ENCODE results near the gene GABBR2.

The GABBR2 gene

GRCh38 chr9:98494852-98495251 is 213.9 kb downstream of the GABBR2 start:
- FAIRE-seq = no peak
- no peak for DNase-seq (ENCODE audit: insufficient read length)
- TF ChIP-seq POLR2A (IDR thresholded peaks at IDR 0.05; ENCODE audit: low read depth, low read length) (no peak), TAF1 (IDR thresholded peaks at IDR 0.05; ENCODE audit: borderline replicate concordance, low read depth, low read length) (no peak), POLR2AphosphoS5 (IDR thresholded peaks at IDR 0.05; ENCODE audit: low read depth, low read length) (no peak)

- FAIRE-seq = no peak
- no peak for TF ChIP-seq POLR2A (IDR thresholded peaks at IDR 0.05; ENCODE audit: low read depth, low read length)
- no peak for TF ChIP-seq TAF1 (IDR thresholded peaks at IDR 0.05; ENCODE audit: borderline replicate concordance, low read depth, low read length)
- TF ChIP-seq POLR2AphosphoS5 (IDR thresholded peaks at IDR 0.05; ENCODE audit: low read depth, low read length) = no peak
Observed at GRCh38 chr9:98491828-98492227, 216.9 kb downstream of the GABBR2 start.

GRCh38 chr9:98491231-98491651 is 217.5 kb downstream of the GABBR2 start:
- FAIRE-seq = no peak
- TF ChIP-seq TAF1 (IDR thresholded peaks at IDR 0.05; ENCODE audit: borderline replicate concordance, low read depth, low read length) (no peak), POLR2AphosphoS5 (IDR thresholded peaks at IDR 0.05; ENCODE audit: low read depth, low read length) (no peak), POLR2A (IDR thresholded peaks at IDR 0.05; ENCODE audit: low read depth, low read length) (no peak)
- DNase-seq (ENCODE audit: insufficient read length) = no peak

More at GRCh38 chr9:98491828-98492227, 216.9 kb downstream of the GABBR2 start:
- no peak for DNase-seq (ENCODE audit: insufficient read length)

- DNase-seq (ENCODE audit: insufficient read length) (no peak), FAIRE-seq (no peak)
- TF ChIP-seq POLR2AphosphoS5 (IDR thresholded peaks at IDR 0.05; ENCODE audit: low read depth, low read length) = no peak
- no peak for TF ChIP-seq TAF1 (IDR thresholded peaks at IDR 0.05; ENCODE audit: borderline replicate concordance, low read depth, low read length)
- no peak for TF ChIP-seq POLR2A (IDR thresholded peaks at IDR 0.05; ENCODE audit: low read depth, low read length)
Observed at GRCh38 chr9:98488571-98489312, 220.0 kb downstream of the GABBR2 start.

DNA sequence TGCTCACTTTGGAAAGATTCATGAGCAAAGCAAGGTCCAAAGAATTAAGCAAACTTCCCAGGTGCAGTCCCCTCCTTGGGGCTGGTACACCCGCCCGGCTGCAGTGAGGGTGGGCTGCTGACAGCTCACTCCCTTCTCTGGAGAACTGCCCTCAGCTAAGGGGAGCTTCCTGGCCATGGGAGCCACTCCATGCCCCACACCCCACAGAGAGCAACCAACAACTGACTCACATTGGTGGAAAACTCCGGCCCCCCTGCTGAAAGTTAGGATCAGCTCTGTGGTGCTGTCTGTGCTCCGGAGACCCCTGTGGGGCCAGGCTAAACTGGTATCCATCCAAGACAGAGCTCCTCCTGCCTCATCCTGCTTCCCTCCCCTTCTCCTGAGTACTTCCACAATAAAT is 223.0 kb downstream of the GABBR2 start:
- DNase-seq (ENCODE audit: insufficient read length) (no peak), FAIRE-seq (no peak)
- no peak for TF ChIP-seq TAF1 (IDR thresholded peaks at IDR 0.05; ENCODE audit: borderline replicate concordance, low read depth, low read length)

DNA sequence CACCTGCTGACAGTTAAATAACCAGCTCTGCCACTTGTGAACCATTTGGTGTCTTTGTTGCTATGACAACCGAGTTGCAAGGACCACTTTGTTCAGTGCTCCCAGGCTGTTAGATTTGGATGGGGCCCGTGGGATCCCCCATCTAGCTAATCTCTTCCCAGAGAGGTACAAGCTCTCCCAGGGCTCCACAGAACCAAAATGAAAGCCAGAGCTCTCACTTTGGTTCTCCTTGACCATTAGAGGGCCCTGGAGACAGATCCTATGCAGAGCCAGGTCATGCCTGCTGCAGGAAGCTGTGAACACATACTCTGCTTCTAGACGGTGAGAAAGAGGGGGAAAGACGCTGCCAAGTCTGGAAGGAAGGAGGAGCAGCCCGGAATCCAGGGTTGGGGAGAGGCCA is 224.6 kb downstream of the GABBR2 start:
- TF ChIP-seq POLR2AphosphoS5 (IDR thresholded peaks at IDR 0.05; ENCODE audit: low read depth, low read length) = no peak
- TF ChIP-seq POLR2A (IDR thresholded peaks at IDR 0.05; ENCODE audit: low read depth, low read length) = no peak
- TF ChIP-seq TAF1 (IDR thresholded peaks at IDR 0.05; ENCODE audit: borderline replicate concordance, low read depth, low read length) = no peak
- DNase-seq (ENCODE audit: insufficient read length) = no peak
- no peak for FAIRE-seq

DNA sequence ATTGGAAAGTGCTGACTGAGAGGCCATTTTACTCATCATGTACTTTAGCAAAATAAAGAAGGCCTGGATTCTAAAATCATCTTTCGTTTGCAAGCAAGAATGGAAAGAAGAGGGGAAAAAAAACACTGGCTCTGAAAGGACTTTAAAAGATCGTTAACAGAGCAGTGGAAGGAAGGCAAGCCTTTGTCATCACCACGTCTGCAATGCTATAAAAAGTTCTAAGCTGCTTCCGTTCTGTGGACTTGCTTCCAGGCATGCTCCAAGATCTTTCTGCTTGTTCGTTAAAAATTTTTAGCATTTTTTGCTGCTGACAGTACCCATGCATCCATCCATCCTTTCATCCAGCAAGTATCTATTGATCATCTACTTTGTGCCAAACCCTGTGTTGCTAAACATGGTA is 226.5 kb downstream of the GABBR2 start:
- FAIRE-seq (no peak), DNase-seq (ENCODE audit: insufficient read length) (no peak)
- TF ChIP-seq TAF1 (IDR thresholded peaks at IDR 0.05; ENCODE audit: borderline replicate concordance, low read depth, low read length) = no peak
- no peak for TF ChIP-seq POLR2A (IDR thresholded peaks at IDR 0.05; ENCODE audit: low read depth, low read length)
- TF ChIP-seq POLR2AphosphoS5 (IDR thresholded peaks at IDR 0.05; ENCODE audit: low read depth, low read length) = no peak

DNA sequence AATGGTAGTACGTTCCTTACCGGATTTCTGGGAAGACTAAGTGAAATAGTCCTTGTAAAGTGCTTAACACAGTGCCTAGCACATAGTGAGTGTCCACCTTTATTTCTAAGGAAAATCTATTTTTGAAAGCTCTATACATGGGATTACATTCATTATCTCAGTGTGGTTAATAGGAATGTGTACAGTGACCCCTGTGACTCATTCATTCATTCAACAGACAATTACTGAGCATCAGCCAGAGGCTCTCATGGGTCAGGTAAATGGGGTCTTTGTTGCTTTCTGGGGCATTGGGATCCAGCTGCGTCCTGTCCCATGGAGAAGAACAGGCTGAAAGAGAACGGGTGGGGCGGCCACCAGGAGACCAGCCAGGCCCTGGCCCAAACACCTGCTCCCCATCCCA is 227.1 kb downstream of the GABBR2 start:
- FAIRE-seq = no peak
- DNase-seq (ENCODE audit: insufficient read length) = no peak
- TF ChIP-seq POLR2A (IDR thresholded peaks at IDR 0.05; ENCODE audit: low read depth, low read length) (no peak), TAF1 (IDR thresholded peaks at IDR 0.05; ENCODE audit: borderline replicate concordance, low read depth, low read length) (no peak), POLR2AphosphoS5 (IDR thresholded peaks at IDR 0.05; ENCODE audit: low read depth, low read length) (no peak)

GRCh38 chr9:98479967-98480847 is 228.5 kb downstream of the GABBR2 start:
- TF ChIP-seq TAF1 (IDR thresholded peaks at IDR 0.05; ENCODE audit: borderline replicate concordance, low read depth, low read length) (no peak), POLR2AphosphoS5 (IDR thresholded peaks at IDR 0.05; ENCODE audit: low read depth, low read length) (no peak), POLR2A (IDR thresholded peaks at IDR 0.05; ENCODE audit: low read depth, low read length) (no peak)
- no peak for FAIRE-seq
- DNase-seq (ENCODE audit: insufficient read length) = no peak

DNA sequence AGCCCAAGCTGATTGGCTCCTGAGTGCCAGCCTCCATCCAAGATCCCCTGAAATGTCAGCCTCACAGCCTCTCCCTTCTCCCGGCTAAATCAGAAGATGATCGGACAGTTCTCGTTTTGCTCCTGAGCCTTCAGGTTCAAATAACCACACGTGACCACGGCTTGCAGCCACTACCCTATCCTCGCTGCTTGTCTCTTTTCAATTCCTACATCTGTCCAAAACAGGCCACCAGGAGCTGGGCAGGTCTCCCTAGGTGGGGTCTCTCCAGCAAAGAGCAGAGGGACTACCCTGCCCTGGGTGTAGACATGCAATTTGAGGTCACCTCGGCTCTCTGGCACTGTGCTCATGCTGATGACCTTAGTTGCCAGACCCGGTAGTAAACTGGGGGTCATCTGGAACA is 229.3 kb downstream of the GABBR2 start:
- TF ChIP-seq TAF1 (IDR thresholded peaks at IDR 0.05; ENCODE audit: borderline replicate concordance, low read depth, low read length) (no peak), POLR2A (IDR thresholded peaks at IDR 0.05; ENCODE audit: low read depth, low read length) (no peak)
- DNase-seq (ENCODE audit: insufficient read length) = no peak
- FAIRE-seq = no peak

GRCh38 chr9:98477884-98478283 is 230.9 kb downstream of the GABBR2 start:
- no peak for TF ChIP-seq TAF1 (IDR thresholded peaks at IDR 0.05; ENCODE audit: borderline replicate concordance, low read depth, low read length)
- TF ChIP-seq POLR2AphosphoS5 (IDR thresholded peaks at IDR 0.05; ENCODE audit: low read depth, low read length) = no peak
- no peak for TF ChIP-seq POLR2A (IDR thresholded peaks at IDR 0.05; ENCODE audit: low read depth, low read length)
- no peak for FAIRE-seq
- no peak for DNase-seq (ENCODE audit: insufficient read length)

DNA sequence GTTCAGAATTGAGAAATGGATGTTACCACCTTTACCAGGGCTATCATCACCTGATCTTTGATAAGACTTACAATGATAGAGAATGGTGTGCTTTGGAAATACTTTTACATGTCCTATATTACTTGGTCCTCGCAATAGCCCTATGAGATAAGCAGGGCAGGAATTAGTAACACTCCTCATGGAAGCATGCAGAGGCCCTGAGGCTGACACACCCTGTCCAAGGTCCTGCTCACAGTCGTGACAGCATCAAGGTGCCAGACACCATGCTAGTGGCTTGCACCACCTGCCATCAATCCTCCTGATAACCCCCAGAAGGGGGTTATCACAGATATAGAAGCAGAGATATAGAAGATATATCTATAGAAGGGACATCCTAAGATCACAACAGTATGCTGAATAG is 236.5 kb downstream of the GABBR2 start:
- FAIRE-seq (no peak), DNase-seq (ENCODE audit: insufficient read length) (no peak)
- no peak for TF ChIP-seq POLR2A (IDR thresholded peaks at IDR 0.05; ENCODE audit: low read depth, low read length)
- no peak for TF ChIP-seq TAF1 (IDR thresholded peaks at IDR 0.05; ENCODE audit: borderline replicate concordance, low read depth, low read length)
- TF ChIP-seq POLR2AphosphoS5 (IDR thresholded peaks at IDR 0.05; ENCODE audit: low read depth, low read length) = no peak

Measured in GM12892 (cell line).